ENCODE data around the gene SPDEF. TPM values are rescaled to one million over a fixed set of nuclear protein-coding genes. Genes with fewer than 3 reads are reported as not detected.

SPDEF gene
- total RNA-seq, 2 experiments from 2014 or later: not detected

GRCh38 chr6:34565722-34566137 lies 9.6 kb upstream of the SPDEF start:
- TF ChIP-seq, protein P1, sequence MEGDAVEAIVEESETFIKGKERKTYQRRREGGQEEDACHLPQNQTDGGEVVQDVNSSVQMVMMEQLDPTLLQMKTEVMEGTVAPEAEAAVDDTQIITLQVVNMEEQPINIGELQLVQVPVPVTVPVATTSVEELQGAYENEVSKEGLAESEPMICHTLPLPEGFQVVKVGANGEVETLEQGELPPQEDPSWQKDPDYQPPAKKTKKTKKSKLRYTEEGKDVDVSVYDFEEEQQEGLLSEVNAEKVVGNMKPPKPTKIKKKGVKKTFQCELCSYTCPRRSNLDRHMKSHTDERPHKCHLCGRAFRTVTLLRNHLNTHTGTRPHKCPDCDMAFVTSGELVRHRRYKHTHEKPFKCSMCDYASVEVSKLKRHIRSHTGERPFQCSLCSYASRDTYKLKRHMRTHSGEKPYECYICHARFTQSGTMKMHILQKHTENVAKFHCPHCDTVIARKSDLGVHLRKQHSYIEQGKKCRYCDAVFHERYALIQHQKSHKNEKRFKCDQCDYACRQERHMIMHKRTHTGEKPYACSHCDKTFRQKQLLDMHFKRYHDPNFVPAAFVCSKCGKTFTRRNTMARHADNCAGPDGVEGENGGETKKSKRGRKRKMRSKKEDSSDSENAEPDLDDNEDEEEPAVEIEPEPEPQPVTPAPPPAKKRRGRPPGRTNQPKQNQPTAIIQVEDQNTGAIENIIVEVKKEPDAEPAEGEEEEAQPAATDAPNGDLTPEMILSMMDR (IDR thresholded peaks at IDR 0.05): no peak
- Mint-ChIP-seq H3K36me3 (ENCODE audit: low read depth) (no peaks in the 10 kb centered on the region), H3K4me1 (ENCODE audit: low read depth) (no peaks in the 10 kb centered on the region), H3K27me3 (peaks cover 5% of the 10 kb centered on the region), H3K9me3 (no peaks in the 10 kb centered on the region), H3K4me3 (no peak overlapping the region), H3K27ac (no peak overlapping the region)
- intact Hi-C loops (cut with micrococcal nuclease): no loop called here
- DNase-seq: no peak
- ATAC-seq: no peak
- POLR2A ChIA-PET: no interaction called here
- CTCF ChIA-PET: no interaction called here

- Mint-ChIP-seq H3K36me3 (ENCODE audit: low read depth) (no peaks in the 10 kb centered on the region), H3K4me3 (no peak overlapping the region), H3K27ac (no peak overlapping the region), H3K27me3 (peaks cover 5% of the 10 kb centered on the region), H3K4me1 (ENCODE audit: low read depth) (no peaks in the 10 kb centered on the region), H3K9me3 (no peaks in the 10 kb centered on the region)
- TF ChIP-seq, protein P1 (IDR thresholded peaks at IDR 0.05): no peak
- CTCF ChIA-PET: no interaction called here
- ATAC-seq: no peak
- intact Hi-C loops (cut with micrococcal nuclease): no loop called here
- DNase-seq: no peak
- POLR2A ChIA-PET: no interaction called here
Measured at GRCh38 chr6:34564181-34564580, 8.1 kb upstream of the SPDEF start.

- Mint-ChIP-seq H3K36me3 (ENCODE audit: low read depth) (no peaks in the 10 kb centered on the region), H3K4me3 (no peak overlapping the region), H3K27me3 (peaks cover 5% of the 10 kb centered on the region), H3K27ac (no peak overlapping the region), H3K9me3 (no peaks in the 10 kb centered on the region), H3K4me1 (ENCODE audit: low read depth) (no peaks in the 10 kb centered on the region)
- intact Hi-C loops (cut with micrococcal nuclease): no loop called here
- POLR2A ChIA-PET: no interaction called here
- DNase-seq (no peak), ATAC-seq (no peak)
- TF ChIP-seq, protein P1 (IDR thresholded peaks at IDR 0.05): no peak
- CTCF ChIA-PET: no interaction called here
Measured at GRCh38 chr6:34563513-34563870, 7.4 kb upstream of the SPDEF start.

DNA sequence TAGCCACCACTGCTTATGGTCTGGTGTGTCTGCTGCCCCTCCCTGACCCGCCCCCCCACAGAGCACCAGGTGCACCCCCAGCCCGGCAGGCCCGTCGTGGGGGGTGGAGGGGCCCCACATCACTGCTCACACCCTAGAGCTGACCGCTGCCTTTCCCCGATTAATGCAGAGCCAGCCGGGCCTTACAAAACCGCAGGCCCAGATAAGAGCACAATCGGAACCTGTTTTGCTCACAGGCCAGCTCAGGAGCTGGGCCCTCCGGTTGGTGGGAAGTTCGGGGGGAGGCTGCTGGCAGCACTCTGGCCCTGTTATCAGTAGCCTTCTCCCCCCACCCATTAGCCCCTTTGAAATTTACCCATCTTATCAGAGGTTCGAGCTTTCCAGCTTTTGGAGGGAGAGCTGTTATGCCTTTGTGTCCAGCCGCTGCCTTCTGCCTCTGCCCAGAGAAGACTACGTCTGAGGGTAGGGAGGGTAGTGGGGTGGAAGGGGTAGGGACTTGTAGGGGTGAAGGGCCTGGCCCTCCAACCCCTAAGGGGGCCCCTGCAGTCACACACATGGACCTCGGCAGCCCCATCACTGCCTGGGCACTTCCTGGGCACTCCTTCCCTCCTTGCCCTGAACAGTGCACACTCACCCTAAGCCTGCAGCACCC lies 6.9 kb upstream of the SPDEF start:
- ATAC-seq: no peak
- POLR2A ChIA-PET: no interaction called here

GRCh38 chr6:34562350-34562749 lies 6.2 kb upstream of the SPDEF start:
- CTCF ChIA-PET: no interaction called here
- no peak overlapping the region for H3K27ac Mint-ChIP-seq

More for the DNA sequence above, 6.9 kb upstream of the SPDEF start:
- Mint-ChIP-seq H3K27ac (no peak overlapping the region), H3K4me1 (ENCODE audit: low read depth) (no peaks in the 10 kb centered on the region), H3K36me3 (ENCODE audit: low read depth) (no peaks in the 10 kb centered on the region), H3K4me3 (no peak overlapping the region), H3K27me3 (peaks cover 2% of the 10 kb centered on the region), H3K9me3 (no peaks in the 10 kb centered on the region)
- intact Hi-C loops (cut with micrococcal nuclease): no loop called here
- DNase-seq: no peak
- TF ChIP-seq, protein P1 (IDR thresholded peaks at IDR 0.05): no peak
- CTCF ChIA-PET: no interaction called here

More at GRCh38 chr6:34562350-34562749, 6.2 kb upstream of the SPDEF start:
- Mint-ChIP-seq H3K4me1 (ENCODE audit: low read depth) (no peaks in the 10 kb centered on the region), H3K27me3 (peaks cover 2% of the 10 kb centered on the region), H3K4me3 (no peak overlapping the region), H3K36me3 (ENCODE audit: low read depth) (no peaks in the 10 kb centered on the region), H3K9me3 (no peaks in the 10 kb centered on the region)
- intact Hi-C loops (cut with micrococcal nuclease): no loop called here
- POLR2A ChIA-PET: no interaction called here
- TF ChIP-seq, protein P1 (IDR thresholded peaks at IDR 0.05): no peak
- DNase-seq: no peak
- ATAC-seq: no peak

Data from activated CD8-positive, alpha-beta T cell treated with anti-CD3 and anti-CD28 coated beads for 36 hours (primary cell).